Natural killer cell treated with Interleukin-12 subunit alpha and Interleukin-12 subunit beta and Interleukin-15 and Interleukin-18, amount 100 ng/mL, for 72 hours (primary cell): Measurements from ENCODE around the gene ANKIB1. TPM values are rescaled to one million over a fixed set of nuclear protein-coding genes. Genes with fewer than 3 reads are reported as not detected.

Experiments used
- ATAC-seq, 2 donors: fragments of 150-1000 bp; cut with Tn5 transposase in 1 of 2; sonication (Bioruptor Pico), chemical (Tn5 transposase) in 1 of 2; 2 replicates each; pipeline ENCODE4 v1.10.0; 2021
- DNase-seq: peaks from one replicate; pipeline ENCODE4 v3.0.0; 2022; ENCODE audit warnings: low spot score
- H3K27ac Mint-ChIP-seq, 2 donors: 1 replicate in 1 of 2; 2 replicates in 1 of 2; pipeline ENCODE4 v1.8.0; 2022; ENCODE audit warnings: mixed read lengths in 2 of 2, mild to moderate bottlenecking in 1 of 2, moderate library complexity in 1 of 2
- H3K27me3 Mint-ChIP-seq, 2 donors: 1 replicate in 1 of 2; 2 replicates in 1 of 2; pipeline ENCODE4 v1.8.0; 2022; ENCODE audit warnings: mixed read lengths in 2 of 2
- H3K36me3 Mint-ChIP-seq: one replicate; pipeline ENCODE4 v1.8.0; 2022; ENCODE audit warnings: mixed read lengths
- H3K4me1 Mint-ChIP-seq, 2 donors: 1 replicate in 1 of 2; 2 replicates in 1 of 2; pipeline ENCODE4 v1.8.0; 2022; ENCODE audit warnings: low read depth in 2 of 2, mixed read lengths in 2 of 2, mild to moderate bottlenecking in 1 of 2
- H3K4me3 Mint-ChIP-seq: one replicate; pipeline ENCODE4 v1.8.0; 2022; ENCODE audit warnings: mixed read lengths
- H3K9me3 Mint-ChIP-seq: 2 replicates; pipeline ENCODE4 v1.8.0; 2022; ENCODE audit warnings: mixed read lengths
- total RNA-seq, 2 donors: library from RNA; stranded (reverse); gene quantifications; one replicate each; pipeline ENCODE4 v1.2.3, GENCODE V29; 2022

The ANKIB1 gene
- total RNA-seq, 2 donors from 2014 or later, result 48.8 to 66.8 TPM

- no peaks in the 10 kb centered on the region for H3K9me3 Mint-ChIP-seq
- peaks cover 20 to 25% of the 10 kb centered on the region in 2 donors for H3K27me3 Mint-ChIP-seq
- H3K27ac Mint-ChIP-seq, result no peak overlapping the region
- DNase-seq, result no peak
- H3K36me3 Mint-ChIP-seq, result no peaks in the 10 kb centered on the region
- H3K4me1 Mint-ChIP-seq, result no peaks in the 10 kb centered on the region
- H3K4me3 Mint-ChIP-seq, result no peak overlapping the region
- ATAC-seq, result no peak
Observed at GRCh38 chr7:92412745-92413144, 167.0 kb downstream of the ANKIB1 start.

DNA sequence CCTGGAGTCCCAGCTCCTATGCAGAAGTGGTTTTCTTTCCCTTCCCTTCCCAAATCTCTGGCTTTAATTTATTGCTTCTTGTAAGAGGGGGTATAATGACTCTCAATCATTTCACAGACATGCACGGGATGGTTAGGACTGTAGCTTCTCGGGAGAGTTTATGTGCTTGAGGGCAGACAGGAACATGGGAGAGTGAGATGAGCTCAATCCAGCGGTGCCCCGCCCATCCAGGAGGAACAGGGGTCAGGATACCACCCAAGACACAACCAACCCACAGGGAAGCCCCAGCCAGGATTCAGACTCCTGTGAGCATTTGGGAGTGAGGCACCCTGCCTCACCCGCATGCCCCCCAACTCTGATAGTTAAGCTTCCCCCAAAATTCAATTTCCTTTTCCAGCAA is 167.8 kb downstream of the ANKIB1 start:
- H3K36me3 Mint-ChIP-seq, result no peaks in the 10 kb centered on the region
- H3K27ac Mint-ChIP-seq, result no peak overlapping the region
- H3K9me3 Mint-ChIP-seq, result no peaks in the 10 kb centered on the region
- no peak overlapping the region for H3K4me3 Mint-ChIP-seq
- H3K27me3 Mint-ChIP-seq, result peaks cover 18 to 25% of the 10 kb centered on the region in 2 donors
- ATAC-seq (no peak), DNase-seq (no peak)
- H3K4me1 Mint-ChIP-seq, result no peaks in the 10 kb centered on the region

- ATAC-seq, result no peak
Observed at GRCh38 chr7:92415225-92415624, 169.5 kb downstream of the ANKIB1 start.

GRCh38 chr7:92417913-92418312 is 172.1 kb downstream of the ANKIB1 start:
- H3K9me3 Mint-ChIP-seq, result no peaks in the 10 kb centered on the region
- H3K27ac Mint-ChIP-seq, result no peak overlapping the region
- ATAC-seq (no peak), DNase-seq (no peak)
- H3K4me3 Mint-ChIP-seq, result no peak overlapping the region
- no peaks in the 10 kb centered on the region for H3K36me3 Mint-ChIP-seq
- no peaks in the 10 kb centered on the region for H3K4me1 Mint-ChIP-seq
- H3K27me3 Mint-ChIP-seq, result peaks cover 11 to 18% of the 10 kb centered on the region in 2 donors

More at GRCh38 chr7:92415225-92415624, 169.5 kb downstream of the ANKIB1 start:
- H3K9me3 Mint-ChIP-seq, result no peaks in the 10 kb centered on the region
- no peak overlapping the region for H3K4me3 Mint-ChIP-seq
- H3K27ac Mint-ChIP-seq, result no peak overlapping the region
- H3K27me3 Mint-ChIP-seq, result peaks cover 14 to 25% of the 10 kb centered on the region in 2 donors
- no peak for DNase-seq
- no peaks in the 10 kb centered on the region for H3K4me1 Mint-ChIP-seq
- no peaks in the 10 kb centered on the region for H3K36me3 Mint-ChIP-seq

DNA sequence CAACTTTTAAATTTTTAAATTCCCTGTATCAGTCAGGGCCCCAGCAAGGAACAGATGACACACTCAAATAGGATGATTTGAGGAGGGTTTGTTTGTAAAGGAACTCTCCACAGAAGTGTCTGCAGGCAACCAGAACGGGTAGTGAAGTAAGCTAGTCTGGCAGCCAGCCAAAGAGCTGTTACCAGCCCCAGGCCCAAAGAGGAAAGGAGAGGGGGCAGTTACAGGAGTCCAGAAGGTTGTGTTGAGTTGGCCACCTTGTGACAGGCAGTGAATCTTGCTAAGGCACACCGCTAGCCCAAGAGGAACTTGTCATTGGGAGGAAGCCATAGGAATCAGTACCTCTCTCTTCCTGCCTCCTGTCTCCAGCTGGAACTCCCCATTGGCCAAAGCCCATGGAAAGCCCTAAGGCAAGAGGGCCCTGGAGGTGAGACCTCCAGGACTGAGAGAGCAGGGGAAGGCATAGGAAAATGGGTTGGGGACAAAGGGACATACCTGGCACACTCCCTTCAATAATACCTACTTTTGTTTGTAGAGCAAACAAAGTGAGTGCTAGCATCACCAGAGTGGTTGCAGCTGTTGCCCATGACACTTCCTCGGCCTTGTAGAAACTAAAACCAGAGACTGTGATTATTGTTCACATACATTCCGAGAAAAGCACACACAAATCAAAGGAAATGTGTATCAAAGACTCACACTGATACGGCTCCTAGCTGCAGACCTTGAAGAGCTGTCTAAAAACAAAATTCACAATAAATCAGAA is 176.1 kb downstream of the ANKIB1 start:
- Mint-ChIP-seq H3K36me3 (no peaks in the 10 kb centered on the region), H3K4me1 (peaks cover 9 to 14% of the 10 kb centered on the region in 2 donors), H3K4me3 (no peak overlapping the region), H3K9me3 (no peaks in the 10 kb centered on the region), H3K27me3 (peaks cover 8 to 9% of the 10 kb centered on the region in 2 donors), H3K27ac (no peak overlapping the region)
- DNase-seq, result no peak
- no peak for ATAC-seq

DNA sequence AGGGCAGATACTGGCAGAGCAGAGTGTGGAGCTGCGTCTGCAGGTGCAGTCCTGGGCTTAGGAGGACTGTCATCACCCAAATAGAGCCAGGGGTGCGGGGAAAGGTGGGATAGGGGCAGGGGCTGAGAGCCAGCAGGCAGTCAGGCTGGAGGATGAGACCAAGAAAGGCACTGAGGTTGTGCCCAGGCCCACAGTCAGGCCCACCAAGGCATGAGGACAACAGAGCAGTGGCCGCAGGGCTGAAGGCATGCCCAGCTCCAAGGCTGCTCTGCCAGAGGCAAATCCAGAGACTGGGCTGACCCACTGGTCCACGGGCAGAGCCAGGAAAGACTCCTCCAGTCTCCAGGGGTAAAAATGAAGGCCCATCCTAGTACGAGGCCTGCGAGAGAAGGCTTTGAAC is 177.2 kb downstream of the ANKIB1 start:
- Mint-ChIP-seq H3K9me3 (no peaks in the 10 kb centered on the region), H3K36me3 (no peaks in the 10 kb centered on the region), H3K4me1 (peaks cover 9 to 14% of the 10 kb centered on the region in 2 donors), H3K4me3 (no peak overlapping the region), H3K27ac (no peak overlapping the region), H3K27me3 (peaks cover 16 to 18% of the 10 kb centered on the region in 2 donors)
- ATAC-seq, result no peak
- DNase-seq, result no peak

DNA sequence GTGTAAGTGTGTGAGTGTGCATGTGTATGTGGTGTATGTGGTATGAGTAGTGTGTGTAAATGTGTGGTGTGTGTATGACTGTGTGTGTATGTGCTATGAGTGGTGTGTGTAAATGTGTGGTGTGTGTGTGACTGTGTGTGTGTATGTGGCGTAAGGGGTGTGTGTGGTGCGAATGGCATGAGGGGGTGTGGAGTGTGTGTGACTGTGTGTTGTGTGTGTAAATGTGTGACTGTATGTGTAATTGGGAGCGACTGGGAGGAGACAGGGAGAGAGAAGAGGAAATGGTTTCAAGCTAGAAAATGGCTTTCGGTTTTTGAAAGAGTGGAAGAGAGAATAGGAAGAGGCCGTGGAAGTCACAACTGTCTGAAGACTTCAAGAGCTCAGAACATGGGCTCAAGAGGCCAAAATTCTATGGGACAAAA is 177.9 kb downstream of the ANKIB1 start:
- H3K4me3 Mint-ChIP-seq, result peak overlapping the region; percentile 63
- DNase-seq (no peak), ATAC-seq (peak in 1 of 2 donors; percentile 37)
- no peaks in the 10 kb centered on the region for H3K36me3 Mint-ChIP-seq
- peaks cover 16 to 18% of the 10 kb centered on the region in 2 donors for H3K27me3 Mint-ChIP-seq
- H3K27ac Mint-ChIP-seq, result no peak overlapping the region
- H3K9me3 Mint-ChIP-seq, result no peaks in the 10 kb centered on the region
- H3K4me1 Mint-ChIP-seq, result peaks cover 9 to 14% of the 10 kb centered on the region in 2 donors

- no peak for DNase-seq
- Mint-ChIP-seq H3K36me3 (no peaks in the 10 kb centered on the region), H3K4me1 (peaks cover 9 to 14% of the 10 kb centered on the region in 2 donors), H3K4me3 (no peak overlapping the region), H3K27ac (no peak overlapping the region), H3K9me3 (no peaks in the 10 kb centered on the region), H3K27me3 (peaks cover 16 to 18% of the 10 kb centered on the region in 2 donors)
- no peak for ATAC-seq
Observed at GRCh38 chr7:92425311-92425947, 179.7 kb downstream of the ANKIB1 start.

DNA sequence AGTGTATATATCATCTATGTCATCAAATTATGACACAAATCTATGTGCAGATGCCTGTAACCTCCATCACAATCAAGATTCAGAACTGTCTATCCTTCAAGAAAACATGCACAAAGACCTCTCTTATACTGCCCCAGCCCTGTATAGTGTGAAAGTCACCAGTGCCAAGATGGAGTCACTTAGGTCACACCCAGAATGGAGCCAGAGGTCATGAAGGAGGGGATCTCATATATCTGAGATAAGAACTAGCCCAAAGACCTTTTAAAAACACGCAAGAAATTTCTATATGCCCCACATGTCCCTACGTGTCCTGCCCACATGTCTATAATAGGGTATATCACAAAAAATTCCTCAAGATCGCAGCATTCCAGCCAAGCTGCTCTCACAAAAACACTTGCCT is 181.4 kb downstream of the ANKIB1 start:
- peaks cover 9 to 14% of the 10 kb centered on the region in 2 donors for H3K4me1 Mint-ChIP-seq
- H3K36me3 Mint-ChIP-seq, result no peaks in the 10 kb centered on the region
- no peaks in the 10 kb centered on the region for H3K9me3 Mint-ChIP-seq
- no peak overlapping the region for H3K27ac Mint-ChIP-seq
- no peak for ATAC-seq
- H3K27me3 Mint-ChIP-seq, result peaks cover 16 to 18% of the 10 kb centered on the region in 2 donors
- DNase-seq, result no peak
- H3K4me3 Mint-ChIP-seq, result no peak overlapping the region

DNA sequence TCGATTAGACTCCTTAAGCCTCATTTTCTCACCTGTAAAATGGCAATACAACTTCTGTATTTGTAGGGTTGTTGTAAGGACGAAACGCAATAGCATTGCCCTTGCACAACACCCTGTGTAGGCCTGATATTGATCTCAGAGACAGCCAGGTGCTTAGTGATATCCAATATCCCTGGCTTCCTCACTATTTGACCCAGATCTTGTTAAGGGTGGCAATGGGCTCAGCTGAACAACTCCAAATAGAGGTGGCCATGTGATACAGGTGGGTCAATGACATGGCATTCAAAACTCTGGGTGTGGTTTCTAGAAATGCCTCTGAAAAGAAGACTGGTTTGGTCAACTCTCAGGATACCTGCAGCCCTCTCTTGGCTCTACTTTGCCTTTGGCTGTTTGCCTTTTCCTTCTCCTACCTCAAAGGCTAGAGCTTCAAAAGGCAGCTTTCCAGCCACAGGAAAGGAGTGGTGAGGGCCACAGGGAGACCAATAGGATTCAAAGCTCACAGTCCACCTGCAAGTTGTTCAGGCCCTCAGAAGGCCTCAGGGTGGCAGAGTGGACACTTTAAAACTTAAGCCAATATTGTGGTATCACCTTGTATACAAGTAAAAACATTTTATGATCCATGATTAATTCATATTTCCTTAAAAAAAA is 186.6 kb downstream of the ANKIB1 start:
- Mint-ChIP-seq H3K27ac (no peak overlapping the region), H3K27me3 (peaks cover 4 to 12% of the 10 kb centered on the region in 2 donors)

DNA sequence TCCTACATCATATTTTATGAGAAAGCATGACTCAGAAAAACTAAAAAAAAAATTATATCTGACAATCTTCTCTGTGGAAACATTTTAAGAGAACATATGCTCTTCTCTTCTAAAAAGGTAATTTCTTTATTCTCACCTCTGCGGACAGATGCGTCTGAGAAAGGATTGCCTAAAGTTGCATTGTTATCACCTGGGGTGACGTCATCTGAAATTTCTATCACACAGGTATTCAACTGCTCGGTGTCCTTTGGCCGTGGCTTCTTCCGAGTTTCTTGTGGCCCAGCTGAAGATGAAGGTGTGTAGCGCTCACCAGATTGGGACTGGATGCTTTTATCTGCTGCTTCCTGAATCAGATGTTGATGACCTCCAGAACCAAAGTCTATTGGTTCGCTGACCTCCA is 187.2 kb downstream of the ANKIB1 start:
- DNase-seq (no peak), ATAC-seq (no peak)
- H3K36me3 Mint-ChIP-seq, result no peaks in the 10 kb centered on the region
- H3K4me1 Mint-ChIP-seq, result no peaks in the 10 kb centered on the region
- H3K27me3 Mint-ChIP-seq, result peaks cover 2 to 8% of the 10 kb centered on the region in 2 donors
- no peak overlapping the region for H3K4me3 Mint-ChIP-seq
- H3K9me3 Mint-ChIP-seq, result no peaks in the 10 kb centered on the region
- H3K27ac Mint-ChIP-seq, result no peak overlapping the region

More for the DNA sequence above, 186.6 kb downstream of the ANKIB1 start:
- Mint-ChIP-seq H3K36me3 (no peaks in the 10 kb centered on the region), H3K9me3 (no peaks in the 10 kb centered on the region), H3K4me1 (no peaks in the 10 kb centered on the region), H3K4me3 (no peak overlapping the region)
- no peak for DNase-seq
- ATAC-seq, result no peak

DNA sequence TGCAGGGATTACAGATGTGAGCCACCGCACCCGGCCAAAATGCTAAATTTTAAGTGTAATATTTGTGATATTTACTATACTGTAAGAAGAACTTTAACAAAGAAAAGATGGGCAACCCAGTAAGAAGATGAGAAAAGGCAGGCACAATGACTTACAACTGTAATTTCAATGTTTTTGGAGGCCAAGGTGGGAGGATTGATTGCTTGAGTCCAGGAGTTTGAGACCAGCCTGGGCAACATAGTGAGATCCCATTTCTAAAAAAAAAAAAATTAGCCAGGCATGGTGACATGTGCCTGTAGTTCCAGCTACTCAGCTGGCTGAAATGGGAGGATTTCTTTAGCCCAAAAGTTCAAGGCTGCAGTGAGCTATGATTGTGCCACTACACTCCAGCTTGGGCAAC is 189.8 kb downstream of the ANKIB1 start:
- Mint-ChIP-seq H3K27ac (no peak overlapping the region), H3K36me3 (no peaks in the 10 kb centered on the region)
- no peak for ATAC-seq

GRCh38 chr7:92436612-92437445 is 191.1 kb downstream of the ANKIB1 start:
- H3K27ac Mint-ChIP-seq, result no peak overlapping the region
- no peaks in the 10 kb centered on the region for H3K36me3 Mint-ChIP-seq
- no peaks in the 10 kb centered on the region for H3K9me3 Mint-ChIP-seq
- DNase-seq, result no peak
- no peak for ATAC-seq
- H3K4me1 Mint-ChIP-seq, result no peaks in the 10 kb centered on the region
- no peak overlapping the region for H3K4me3 Mint-ChIP-seq
- H3K27me3 Mint-ChIP-seq, result peaks cover 8 to 12% of the 10 kb centered on the region in 2 donors

More for the DNA sequence above, 189.8 kb downstream of the ANKIB1 start:
- DNase-seq, result no peak
- H3K9me3 Mint-ChIP-seq, result no peaks in the 10 kb centered on the region
- no peak overlapping the region for H3K4me3 Mint-ChIP-seq
- no peaks in the 10 kb centered on the region for H3K4me1 Mint-ChIP-seq
- peaks cover 8 to 12% of the 10 kb centered on the region in 2 donors for H3K27me3 Mint-ChIP-seq
